HG03571 (cell line): ENCODE measurements around the gene EPM2AIP1.
"Not testable (repeated sequence)": the region's sequence is repeated elsewhere in the genome, so short reads cannot be mapped to it uniquely, and the experiment has no call there.

ENCODE experiments used
- ATAC-seq: cut with Tn5 transposase; IDR thresholded peaks from one replicate; pipeline ENCODE4 v1.9.1; 2021; ENCODE audit not compliant: unreplicated experiment

EPM2AIP1 gene

DNA sequence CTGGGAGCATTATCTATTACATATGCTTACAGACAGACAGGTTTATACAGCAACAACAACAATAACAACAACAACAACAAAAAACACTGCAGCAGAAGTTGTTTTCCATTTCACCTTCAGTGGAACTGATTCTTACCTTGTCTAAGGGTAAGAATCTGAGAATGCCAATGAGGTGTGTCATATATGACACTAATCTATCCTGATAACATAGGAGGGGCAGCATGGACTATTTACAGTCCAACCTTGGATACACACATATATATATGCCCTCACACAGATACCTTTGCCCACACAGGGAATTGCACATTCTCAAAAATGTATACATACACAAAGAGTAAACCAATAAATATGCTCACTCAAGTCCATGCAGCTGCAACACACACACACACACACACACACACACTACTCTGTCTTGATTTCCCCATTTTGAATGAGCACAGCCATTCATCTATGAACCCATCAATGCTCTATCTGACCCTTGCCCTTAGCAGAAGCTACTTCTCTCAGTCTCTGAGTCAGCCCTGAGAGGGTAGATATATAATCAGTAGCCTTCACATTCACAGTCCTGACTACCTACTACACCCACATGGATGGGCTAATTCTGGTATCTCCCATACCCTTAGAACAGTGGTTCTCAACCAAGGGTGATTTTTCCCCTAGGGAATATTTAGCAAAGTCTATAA, 38.3 kb downstream of the EPM2AIP1 start:
- no peak for ATAC-seq

DNA sequence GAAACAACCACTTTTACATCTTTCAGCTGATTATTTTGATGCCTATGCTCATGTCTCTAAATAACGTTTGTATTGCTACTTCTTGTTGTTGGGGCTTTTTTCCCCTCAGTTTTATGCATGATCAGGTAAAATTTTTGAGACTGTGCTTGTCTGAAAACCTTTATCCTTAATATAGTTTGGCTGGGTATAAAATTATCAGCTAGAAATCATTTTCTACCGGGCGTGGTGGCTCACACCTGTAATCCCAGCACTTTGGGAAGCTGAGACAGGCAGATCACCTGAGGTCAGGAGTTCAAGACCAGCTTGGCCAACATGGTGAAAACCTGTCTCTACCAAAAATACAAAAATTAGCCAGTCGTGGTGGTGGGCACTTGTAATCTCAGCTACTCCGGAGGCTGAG, 45.1 kb downstream of the EPM2AIP1 start:
- not testable (repeated sequence) for ATAC-seq

GRCh38 chr3:36945333-36945980, 47.5 kb downstream of the EPM2AIP1 start:
- no peak for ATAC-seq

- ATAC-seq, result peak; percentile 56
These were observed 48.2 kb downstream of the EPM2AIP1 start, which contains the start of gene TRANK1 for GRCh38 chr3:36944641-36945270. TRANK1 (minus strand) TSS chr3:36945054; CDS start chr3:36944809, 245 bp downstream.

DNA sequence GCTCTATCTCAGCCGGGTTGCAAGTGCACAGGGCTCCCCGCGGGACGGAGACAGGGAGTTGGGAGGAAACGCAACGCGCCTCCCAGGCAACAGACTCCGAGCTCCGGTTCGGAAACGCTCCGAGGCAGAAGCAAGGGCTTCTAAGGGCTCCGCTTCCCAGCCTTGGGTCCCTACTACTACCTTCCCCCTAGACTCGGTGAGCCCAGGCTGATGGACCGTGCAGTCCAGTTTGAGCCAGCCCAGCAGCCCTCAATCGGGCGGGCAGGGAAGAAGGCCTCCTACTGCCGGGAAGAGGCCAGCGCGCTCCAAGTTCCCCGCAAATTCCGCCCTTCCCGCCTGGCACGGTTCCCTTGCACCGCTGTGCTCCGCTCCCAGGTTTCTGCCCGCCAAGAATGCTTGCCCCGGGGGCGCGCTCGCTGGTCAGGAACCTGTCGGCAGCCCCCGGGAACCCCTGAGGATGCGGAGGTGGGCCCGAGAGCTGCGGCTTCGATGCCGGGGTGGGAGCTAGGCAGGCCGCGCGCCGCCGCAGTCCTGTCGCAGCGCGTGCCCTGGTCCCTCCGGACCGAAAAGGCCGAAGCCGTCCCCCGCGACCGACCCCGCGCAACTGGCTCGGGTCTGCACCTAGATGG, 48.8 kb downstream of the EPM2AIP1 start:
- peak; percentile 46 for ATAC-seq

GRCh38 chr3:36943601-36944000, 49.3 kb downstream of the EPM2AIP1 start:
- no peak for ATAC-seq

DNA sequence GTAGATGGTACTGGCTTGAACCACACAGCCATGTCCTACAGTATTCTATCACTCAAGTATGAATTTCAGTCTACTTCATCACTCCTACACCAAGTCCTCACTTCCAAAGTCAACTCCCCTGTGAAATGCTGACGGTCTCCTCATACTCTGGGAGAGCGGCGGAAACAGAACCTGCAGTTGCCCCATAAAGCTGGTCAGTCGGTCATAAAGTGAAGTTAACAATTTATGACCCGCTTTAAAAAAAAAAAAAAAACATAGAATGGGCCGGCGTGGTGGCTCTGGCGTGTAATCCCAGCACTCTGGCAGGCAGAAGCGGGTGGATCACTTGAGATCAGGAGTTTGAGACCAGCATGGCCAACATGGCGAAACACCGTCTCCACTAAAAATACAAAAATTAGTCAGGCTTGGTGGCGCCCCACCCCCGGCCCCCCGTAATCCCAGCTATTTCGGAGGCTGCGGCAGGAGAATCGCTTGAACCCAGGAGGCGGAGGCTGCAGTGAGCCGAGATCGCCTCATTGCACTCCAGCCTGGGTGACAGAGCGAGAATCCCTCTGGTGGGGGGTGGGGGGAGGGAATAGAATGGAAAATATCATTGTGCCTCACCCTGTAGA, 50.2 kb downstream of the EPM2AIP1 start:
- ATAC-seq, result no peak

- ATAC-seq, result no peak
These were observed 51.3 kb downstream of the EPM2AIP1 start for GRCh38 chr3:36941658-36942057.

- no peak for ATAC-seq
These were observed 51.8 kb downstream of the EPM2AIP1 start for GRCh38 chr3:36941162-36941561.

DNA sequence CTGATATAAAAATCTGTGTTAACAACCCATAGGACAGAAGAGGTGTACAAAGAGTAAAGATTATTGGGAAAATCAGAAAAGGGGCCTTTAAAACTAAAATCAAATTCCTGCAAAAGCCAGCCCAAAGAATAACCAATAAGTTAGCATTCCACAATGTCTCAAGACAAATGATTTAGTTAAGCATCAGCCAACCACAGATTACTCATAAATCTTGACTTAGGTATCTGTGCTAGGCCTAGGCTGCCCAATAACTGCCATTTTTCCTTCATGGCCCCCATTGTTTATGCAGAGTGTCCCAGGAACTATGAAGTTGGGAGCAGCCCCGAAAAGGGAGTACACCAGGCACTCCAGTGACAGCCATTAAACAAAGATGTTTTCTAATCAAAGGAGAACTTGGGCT, 55.4 kb downstream of the EPM2AIP1 start:
- no peak for ATAC-seq
